GM21381 (cell line): ENCODE measurements around the gene FBXO33.
A peak's percentile ranks its signal among the peaks of the same experiment; 100 is the strongest.

Experiments used
- ATAC-seq: cut with Tn5 transposase; IDR thresholded peaks from one replicate; pipeline ENCODE4 v1.9.1; 2021; ENCODE audit warnings: mild to moderate bottlenecking, moderate library complexity; ENCODE audit not compliant: unreplicated experiment

The FBXO33 gene

GRCh38 chr14:39431416-39432178, 636 bp downstream of the FBXO33 start:
- peak; percentile 20 for ATAC-seq

GRCh38 chr14:39430762-39431415, 1.3 kb downstream of the FBXO33 start:
- no peak for ATAC-seq

GRCh38 chr14:39428118-39428517, 4.1 kb downstream of the FBXO33 start:
- no peak for ATAC-seq

DNA sequence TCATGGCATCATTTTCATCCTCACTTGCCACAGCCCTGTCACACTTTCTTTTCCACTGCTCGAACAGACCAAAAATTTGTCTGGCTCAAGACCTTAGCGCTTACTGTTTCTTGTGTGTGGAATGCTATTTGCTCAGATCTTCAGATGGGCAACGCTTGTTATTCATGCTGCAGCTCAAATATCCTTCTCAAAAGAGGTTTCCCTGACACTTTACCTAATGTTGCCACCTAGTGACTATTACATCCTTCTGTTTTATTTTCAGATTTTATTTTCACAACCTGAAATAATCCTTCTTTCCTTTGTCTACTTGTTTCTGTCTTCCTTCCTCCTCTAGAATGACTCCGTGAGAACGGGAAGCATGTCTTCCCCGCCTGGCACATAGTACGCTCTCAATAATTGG, 5.6 kb downstream of the FBXO33 start:
- ATAC-seq: no peak

DNA sequence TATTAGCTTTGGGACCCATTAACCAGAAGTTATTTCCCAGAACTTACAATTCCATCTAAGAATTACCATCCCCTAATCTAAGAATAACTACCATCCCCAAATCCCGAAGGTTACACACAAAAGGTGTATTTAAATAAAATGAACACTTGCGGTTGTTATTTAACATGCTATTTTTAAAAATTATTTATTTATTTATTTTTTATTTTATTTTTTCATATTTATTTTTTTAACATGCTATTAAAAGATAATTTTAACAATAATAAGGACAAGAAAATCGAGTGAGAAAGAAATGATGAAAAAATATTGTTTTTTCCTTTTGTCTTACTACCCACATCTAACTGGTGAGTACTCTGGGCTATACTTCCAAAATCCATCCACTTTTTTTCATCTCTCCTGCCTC, 6.3 kb downstream of the FBXO33 start:
- ATAC-seq: no peak

GRCh38 chr14:39423793-39424192, 8.4 kb downstream of the FBXO33 start:
- no peak for ATAC-seq

DNA sequence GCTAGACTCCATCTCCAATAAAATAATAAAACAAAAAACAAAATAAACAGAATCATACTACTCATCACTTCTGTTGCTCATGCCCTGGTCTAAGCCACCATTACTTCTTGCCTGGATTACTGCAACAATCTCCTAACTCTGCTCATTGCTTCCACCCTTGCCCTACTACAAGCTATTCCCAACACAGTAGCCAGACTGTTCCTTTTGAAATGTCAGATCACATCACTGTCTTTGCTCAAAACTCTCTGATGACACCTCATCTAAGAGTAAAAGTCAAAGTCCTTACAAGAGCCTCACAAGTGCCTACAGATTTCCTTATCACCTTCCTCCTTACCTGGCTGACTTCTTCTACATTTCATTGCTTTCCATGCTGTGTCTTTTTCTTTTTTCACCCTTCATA, 10.0 kb downstream of the FBXO33 start:
- no peak for ATAC-seq

- ATAC-seq: no peak
Observed at GRCh38 chr14:39419272-39419671, 13.0 kb downstream of the FBXO33 start.

- no peak for ATAC-seq
Observed at GRCh38 chr14:39417014-39417413, 15.2 kb downstream of the FBXO33 start.

- ATAC-seq: no peak
Observed at GRCh38 chr14:39416072-39416471, 16.2 kb downstream of the FBXO33 start.

GRCh38 chr14:39406560-39406959, 25.7 kb downstream of the FBXO33 start:
- ATAC-seq: no peak

- no peak for ATAC-seq
Observed at GRCh38 chr14:39398382-39398781, 33.9 kb downstream of the FBXO33 start.

- ATAC-seq: no peak
Observed at GRCh38 chr14:39396448-39396847, 35.8 kb downstream of the FBXO33 start.

GRCh38 chr14:39395555-39396254, 36.5 kb downstream of the FBXO33 start:
- ATAC-seq: no peak

GRCh38 chr14:39393289-39393688, 38.9 kb downstream of the FBXO33 start:
- no peak for ATAC-seq

- ATAC-seq: no peak
Observed at GRCh38 chr14:39384177-39384576, 48.1 kb downstream of the FBXO33 start.

DNA sequence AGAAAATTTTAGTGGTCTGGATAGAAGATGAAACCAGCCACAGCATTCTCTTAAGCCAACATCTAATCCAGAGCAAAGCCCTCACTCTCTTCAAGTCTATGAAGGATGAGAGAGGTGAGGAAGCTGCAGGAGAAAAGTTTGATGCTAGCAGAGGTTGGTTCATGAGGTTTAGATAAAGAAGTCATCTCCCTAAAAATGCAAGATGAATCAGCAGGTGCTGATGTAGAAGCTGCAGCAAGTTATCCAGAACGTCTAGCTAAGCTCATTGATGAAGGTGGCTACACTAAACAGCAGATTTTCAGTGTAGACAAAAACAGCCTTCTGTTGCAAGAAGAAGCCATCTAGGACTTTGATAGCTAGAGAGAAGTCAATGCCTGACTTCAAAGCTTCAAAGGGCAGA, 48.5 kb downstream of the FBXO33 start:
- no peak for ATAC-seq

- ATAC-seq: peak; percentile 67
Observed at GRCh38 chr14:39383026-39383660, 49.1 kb downstream of the FBXO33 start.

DNA sequence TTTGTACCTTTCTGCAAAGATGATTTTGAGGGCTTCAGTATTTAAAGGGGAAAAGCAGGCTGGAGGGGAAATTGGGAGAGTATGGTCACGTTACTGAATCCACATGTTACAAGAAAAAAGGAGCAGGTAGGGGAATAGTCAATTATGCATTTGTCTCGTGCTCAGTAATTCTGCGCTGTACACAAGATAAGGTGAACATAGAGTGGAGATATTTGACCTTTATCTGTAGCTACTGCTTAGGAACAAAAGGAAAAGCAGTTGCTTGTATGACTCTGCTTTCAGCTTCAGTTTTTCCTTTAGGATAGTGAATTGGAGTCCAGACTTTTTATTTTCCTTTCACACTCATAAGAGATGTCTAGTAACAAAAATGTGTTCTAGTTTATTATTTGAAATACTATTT, 49.8 kb downstream of the FBXO33 start:
- ATAC-seq: no peak

DNA sequence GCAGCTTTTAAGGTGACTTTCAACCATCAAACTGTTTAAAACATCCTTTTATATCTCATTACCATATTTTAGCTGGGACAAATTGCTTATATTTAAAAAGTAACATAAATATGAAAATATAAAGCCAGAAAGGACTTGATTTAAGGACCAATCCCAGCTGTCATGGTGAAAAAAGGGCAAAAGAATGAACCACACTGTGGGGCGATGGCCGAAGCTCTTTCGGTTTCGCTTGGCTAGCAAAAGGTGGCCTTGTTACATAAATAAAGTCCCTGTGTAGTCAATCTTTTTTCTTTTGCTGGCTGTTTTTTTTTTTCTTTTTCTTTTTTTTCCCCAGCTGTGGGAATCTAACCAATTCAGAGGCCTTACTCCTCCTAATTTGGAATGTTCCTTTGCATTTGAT, 50.9 kb downstream of the FBXO33 start:
- ATAC-seq: no peak

- ATAC-seq: no peak
Observed at GRCh38 chr14:39376667-39377403, 55.4 kb downstream of the FBXO33 start.
